GM18517 (cell line): ENCODE measurements around the gene RFC4.
"Not testable (repeated sequence)": the region's sequence is repeated elsewhere in the genome, so short reads cannot be mapped to it uniquely, and the experiment has no call there.

Source experiments
- ATAC-seq: cut with Tn5 transposase; IDR thresholded peaks from one replicate; pipeline ENCODE4 v1.9.1; 2021; ENCODE audit warnings: mild to moderate bottlenecking, moderate library complexity; ENCODE audit not compliant: unreplicated experiment

RFC4 gene, protein sequence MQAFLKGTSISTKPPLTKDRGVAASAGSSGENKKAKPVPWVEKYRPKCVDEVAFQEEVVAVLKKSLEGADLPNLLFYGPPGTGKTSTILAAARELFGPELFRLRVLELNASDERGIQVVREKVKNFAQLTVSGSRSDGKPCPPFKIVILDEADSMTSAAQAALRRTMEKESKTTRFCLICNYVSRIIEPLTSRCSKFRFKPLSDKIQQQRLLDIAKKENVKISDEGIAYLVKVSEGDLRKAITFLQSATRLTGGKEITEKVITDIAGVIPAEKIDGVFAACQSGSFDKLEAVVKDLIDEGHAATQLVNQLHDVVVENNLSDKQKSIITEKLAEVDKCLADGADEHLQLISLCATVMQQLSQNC

DNA sequence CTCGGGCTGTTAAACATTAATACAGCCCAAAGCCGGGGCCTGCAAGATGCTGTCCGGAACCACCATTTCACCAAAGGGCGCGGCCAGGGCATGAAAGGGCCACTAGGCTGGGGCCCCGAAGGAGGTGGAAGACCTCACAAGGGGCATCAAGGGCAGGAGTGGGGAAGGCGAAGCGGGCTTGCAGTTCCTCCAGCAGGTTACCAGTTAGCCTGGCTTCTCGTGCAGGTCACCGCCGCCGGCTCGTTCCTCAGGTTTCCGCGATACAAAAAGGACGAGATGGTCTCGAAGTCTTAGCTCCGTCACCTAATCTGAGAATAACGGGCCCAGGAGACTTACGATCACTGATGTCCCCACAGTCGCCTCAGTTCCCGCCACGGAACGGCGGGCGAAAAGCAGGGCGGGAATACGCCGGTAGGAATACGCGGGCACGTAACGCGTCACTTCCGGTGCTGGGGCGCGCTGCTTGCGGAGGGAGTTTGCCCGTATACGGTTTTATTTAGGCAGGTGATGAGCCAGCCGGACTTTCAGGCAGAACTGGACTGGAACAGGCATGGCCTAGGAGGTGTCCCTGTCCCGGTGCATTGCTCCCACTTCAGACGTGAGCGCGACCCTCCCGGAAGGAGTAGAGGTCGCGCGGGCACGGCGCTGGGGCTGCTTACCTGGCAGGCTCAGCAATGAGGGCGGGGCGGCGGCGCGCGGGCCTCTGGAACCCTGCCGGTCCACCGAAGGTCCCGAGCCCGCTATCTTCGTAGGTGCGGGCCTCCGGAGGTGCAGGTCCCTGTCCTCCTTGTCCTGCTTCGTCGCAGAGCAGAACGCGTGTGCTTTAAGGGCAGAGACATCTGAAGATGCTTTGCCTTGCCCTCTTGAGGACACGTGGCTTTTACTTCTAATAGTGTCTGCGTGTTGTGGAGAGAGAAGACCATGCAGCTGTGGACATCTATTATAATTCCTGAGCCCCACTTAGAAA lies at the start of gene RFC4:
TSS of gene RFC4 (minus strand) at position 394 of the 967 bp plus-strand sequence. CDS start 1,769 bp downstream, outside the sequence.
- ATAC-seq, result peak; percentile 80

DNA sequence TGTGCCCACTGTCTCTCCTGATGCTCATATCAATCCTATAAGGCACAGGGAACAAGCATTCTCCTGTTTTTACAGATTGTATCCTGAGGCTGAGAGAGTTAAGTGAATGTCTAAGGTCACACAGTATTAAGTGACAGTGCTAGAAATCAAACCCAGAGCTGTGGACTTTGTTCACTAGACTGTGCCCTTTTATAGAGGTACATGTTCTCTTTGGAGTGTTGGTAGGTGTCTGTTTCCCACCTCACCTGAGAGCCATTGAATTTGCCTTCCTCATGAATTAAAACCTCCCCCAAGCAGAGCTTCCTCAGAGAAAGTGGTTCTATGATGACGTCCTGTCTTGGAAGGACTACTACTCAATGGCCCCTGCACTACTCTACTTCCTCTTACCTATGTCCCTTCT lies 48.7 kb upstream of the RFC4 start:
- ATAC-seq, result no peak

DNA sequence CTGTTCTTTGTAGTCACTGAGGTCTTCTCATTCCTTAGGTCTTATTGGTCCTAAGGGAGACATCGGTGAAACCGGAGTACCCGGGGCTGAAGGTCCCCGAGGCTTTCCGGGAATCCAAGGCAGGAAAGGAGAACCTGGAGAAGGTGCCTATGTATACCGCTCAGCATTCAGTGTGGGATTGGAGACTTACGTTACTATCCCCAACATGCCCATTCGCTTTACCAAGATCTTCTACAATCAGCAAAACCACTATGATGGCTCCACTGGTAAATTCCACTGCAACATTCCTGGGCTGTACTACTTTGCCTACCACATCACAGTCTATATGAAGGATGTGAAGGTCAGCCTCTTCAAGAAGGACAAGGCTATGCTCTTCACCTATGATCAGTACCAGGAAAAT lies 47.9 kb upstream of the RFC4 start:
- ATAC-seq, result no peak

DNA sequence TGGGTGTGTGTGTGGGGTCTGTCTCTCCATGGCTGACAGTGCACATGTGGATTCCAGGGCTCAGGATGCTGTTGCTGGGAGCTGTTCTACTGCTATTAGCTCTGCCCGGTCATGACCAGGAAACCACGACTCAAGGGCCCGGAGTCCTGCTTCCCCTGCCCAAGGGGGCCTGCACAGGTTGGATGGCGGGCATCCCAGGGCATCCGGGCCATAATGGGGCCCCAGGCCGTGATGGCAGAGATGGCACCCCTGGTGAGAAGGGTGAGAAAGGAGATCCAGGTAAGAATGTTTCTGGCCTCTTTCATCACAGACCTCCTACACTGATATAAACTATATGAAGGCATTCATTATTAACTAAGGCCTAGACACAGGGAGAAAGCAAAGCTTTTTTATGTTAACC lies 46.7 kb upstream of the RFC4 start:
- no peak for ATAC-seq

DNA sequence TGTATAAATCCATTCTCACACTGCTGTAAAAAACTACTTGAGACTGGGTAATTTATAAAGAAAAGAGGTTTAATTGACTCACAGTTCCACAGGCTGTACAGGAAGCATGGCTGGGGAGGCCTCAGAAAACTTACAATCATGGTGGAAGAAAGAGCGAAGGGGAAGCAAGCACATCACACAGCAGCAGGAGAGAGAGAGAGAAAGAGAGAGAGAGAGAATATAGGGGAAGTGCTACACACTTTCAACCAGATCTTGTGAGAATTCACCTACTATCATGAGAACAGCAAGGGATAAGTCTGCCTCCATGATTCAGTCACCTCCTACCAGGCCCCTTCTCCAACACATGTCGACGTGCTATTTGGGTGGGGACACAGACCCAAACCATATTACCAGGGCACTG lies 45.6 kb upstream of the RFC4 start:
- ATAC-seq, result not testable (repeated sequence)

DNA sequence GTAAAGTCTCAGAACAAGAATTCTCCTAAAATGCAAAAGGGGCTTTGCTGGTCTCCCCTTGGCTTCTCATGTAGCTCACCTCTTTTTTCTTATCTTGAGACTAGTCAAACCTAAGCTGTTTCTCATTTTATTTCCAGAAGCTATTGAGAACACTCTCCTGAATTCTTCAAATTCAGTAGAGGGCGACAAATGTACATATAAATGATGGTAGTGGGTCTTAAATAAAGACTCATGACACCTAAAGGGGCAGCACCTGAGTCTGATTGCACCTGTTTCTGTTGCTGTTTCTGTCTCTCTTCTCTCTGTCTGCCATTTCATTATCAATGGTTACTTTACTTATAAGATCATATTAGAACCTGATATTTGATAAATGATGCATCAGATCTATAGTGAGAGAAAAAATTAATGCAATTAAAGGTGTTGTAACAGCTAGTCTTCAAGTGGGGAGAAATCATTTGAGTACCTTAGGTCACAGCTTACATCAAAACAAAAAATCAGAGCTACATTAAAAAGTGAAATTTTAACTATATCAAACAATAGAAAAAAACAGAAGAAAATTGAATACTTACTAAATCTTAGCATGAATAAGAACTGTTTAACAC lies 43.2 kb upstream of the RFC4 start:
- ATAC-seq, result no peak

DNA sequence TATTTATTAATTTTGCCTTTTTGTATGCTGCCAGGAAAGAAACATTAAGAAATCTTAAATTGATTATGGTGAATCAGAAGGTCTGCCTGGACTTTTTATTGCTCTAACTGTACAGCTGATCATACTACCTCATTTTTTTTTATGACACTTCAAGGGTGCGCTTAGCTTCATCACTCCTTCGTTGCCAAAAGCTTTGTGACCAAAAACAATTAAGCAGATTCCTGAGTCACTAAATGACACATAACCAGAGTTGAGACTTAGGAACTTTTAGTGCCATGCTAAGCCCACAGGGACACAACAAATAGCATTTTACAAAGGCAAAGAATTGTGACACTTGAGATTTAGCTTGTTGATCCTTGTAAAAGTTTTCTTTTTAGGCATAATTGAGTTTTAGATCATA lies 41.2 kb upstream of the RFC4 start:
- ATAC-seq, result no peak

DNA sequence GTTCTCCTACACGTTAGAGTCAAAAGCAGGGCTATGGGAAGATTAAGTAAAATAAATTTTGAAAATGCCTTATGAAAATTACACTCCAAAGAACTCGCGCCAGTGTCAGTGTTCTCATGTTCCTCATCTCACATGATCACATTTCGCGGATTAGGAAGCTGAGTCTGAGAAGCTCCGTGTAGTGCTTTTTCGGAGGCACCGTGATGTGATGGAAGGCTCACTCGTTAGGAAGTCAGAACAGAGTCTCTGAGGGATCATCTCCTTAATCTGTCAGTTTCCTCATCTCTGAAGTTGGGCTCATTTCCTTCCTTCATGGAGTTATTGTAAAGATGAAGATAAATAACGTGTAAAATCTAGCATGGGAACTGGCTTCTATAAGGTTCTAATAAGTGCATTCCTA lies 39.5 kb upstream of the RFC4 start:
- no peak for ATAC-seq

DNA sequence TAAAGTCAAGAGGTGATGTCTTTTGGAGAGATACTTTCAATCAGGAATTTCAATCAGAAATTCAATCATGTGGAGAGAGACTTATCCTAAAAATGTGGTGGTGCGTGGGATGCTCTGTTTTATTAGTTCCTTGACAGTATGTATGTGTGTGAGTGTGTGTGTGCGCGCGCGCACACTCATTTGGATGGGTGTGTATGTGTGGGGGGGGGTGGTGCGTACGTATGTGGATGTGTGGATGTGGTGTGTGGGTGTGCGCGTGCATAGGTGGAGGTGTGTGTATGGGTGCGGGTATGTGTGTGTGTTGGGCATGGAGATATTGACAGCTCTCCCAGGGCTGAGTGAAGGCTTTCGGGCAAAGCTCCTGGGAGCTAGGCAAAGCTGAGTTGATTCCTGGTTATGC lies 38.6 kb upstream of the RFC4 start:
- ATAC-seq, result no peak

DNA sequence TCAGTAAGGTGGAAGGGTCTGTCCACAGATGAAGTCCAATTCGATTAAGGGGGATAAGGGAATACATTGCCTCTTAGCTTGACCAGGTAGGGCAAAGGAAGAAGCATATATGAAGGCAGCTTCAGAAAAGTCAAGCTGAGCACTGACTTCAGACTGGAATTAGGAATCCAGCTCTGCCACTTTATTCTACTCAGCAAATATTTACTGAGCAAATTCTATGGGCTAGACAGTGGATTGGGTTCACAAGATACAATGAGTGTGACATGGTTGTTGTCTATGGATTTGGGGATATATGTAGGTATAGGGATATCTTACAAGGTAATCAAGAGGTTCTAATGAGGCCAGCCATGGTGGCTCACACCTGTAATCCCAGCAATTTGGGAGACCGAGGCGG lies 36.8 kb upstream of the RFC4 start:
- ATAC-seq, result no peak

DNA sequence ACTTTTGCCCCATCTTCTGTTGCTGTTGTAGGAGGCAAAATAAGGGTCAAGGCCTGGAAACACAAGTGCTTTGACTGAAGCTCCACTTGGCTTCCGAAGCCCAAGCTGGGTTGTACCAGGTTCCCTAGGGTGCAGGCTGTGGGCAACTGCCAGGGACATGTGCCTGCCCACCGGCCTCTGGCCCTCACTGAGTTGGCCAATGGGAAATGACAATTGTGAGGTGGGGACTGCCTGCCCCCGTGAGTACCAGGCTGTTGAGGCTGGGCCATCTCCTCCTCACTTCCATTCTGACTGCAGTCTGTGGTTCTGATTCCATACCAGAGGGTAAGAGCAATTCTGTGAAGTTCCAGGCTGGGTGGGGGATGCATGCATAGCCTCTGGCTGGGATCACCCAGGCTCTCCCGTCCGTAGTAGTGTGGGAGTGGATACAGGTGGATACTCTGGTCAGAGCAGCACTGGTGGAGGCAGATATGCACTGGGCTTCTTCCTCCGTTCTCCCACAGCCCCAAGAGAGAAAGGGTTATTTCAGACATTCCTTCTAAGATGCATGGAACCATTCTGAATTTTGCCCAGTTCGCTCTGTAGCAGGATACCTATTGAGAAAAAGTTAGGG lies 36.2 kb upstream of the RFC4 start, which contains the start of gene ADIPOQ:
TSS of gene ADIPOQ (plus strand) at position 285 of the 613 bp plus-strand sequence. CDS start 10,349 bp downstream, outside the sequence.
- ATAC-seq, result no peak

DNA sequence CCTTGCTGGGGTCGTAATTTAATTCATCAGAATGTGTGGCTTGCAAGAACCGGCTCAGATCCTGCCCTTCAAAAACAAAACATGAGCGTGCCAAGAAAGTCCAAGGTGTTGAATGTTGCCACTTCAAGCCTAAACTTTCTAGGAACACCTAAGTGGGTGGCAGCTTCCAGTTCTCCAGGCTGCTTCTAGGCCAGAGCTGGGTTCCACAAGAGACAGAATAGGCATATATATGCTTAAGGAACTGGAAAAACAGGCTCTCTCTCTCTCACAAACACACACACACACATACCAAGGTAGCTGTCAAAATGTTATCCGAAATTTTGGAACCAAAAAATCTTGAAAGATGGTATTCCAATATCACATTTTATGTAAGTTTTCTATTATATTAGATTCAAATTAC lies 35.3 kb upstream of the RFC4 start:
- ATAC-seq, result no peak

DNA sequence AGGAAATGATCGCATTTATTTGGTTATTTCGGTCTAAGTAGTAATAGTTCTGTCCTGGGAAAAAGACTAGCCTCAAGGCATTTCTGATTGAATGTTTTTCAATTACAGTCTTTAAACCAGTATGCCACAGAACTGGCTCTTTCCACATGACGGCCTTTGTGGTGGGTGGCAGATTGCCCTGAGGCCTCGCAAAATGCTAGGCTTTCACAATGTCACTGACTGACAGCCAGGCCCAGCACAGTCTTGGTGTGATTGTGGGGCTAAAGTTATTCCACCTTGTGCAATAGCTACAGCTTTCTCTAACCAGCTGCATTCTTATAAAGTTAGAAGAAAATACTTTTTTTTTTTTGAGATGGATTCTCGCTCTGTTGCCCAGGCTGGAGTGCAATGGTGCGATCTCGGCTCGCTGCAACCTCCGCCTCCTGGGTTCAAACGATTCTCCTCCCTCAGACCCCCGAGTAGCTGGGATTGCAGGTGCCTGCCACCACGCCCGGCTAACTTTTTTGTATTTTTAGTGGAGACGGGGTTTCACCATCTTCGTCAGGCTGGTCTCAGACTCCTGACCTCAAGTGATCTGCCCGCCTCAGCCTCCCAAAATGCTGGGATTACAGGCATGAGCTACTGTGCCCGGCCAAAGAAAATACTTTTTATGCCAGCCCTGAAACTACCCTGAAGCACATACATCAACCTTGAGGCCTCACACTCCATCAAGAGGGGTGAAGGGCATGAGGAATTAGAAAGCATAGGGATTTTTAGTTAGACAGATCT lies 33.8 kb upstream of the RFC4 start:
- no peak for ATAC-seq

DNA sequence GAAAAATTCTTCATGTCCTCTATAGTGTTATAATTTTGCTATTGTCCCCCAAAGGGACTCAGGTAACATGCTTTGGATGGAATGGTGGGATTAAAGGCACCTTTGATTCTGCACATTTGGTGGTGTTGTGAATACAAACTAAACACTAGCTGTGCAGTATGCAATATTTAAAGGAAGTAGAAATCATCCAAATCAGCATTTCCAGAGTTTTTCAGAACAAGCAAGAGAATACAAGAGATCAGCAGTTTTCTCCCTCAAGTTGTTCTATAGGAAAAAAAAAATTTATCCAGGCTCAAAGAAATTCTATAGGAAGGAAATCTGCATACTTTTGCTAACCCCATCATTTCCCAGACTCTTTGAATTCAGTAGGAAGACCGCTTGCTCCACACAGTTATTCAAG lies 26.0 kb upstream of the RFC4 start:
- no peak for ATAC-seq

DNA sequence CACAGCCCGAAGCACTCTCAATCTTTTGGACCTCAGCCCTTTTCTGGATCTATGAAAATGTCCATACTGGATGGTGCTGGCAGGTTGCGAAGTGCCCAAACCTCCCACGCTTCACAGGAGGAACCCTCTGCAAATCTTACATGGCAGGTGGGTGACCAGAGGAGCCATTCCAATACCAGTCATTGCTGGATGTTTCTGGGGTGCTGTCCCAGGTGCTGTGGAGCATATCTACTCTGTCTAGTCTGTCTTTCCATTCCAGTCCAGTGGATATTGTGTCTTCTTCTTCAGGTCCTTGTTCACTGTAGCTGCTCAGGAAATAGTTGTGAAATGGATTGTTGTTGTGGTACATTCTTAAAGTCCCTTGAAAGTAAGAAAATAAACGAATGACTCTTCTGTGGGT lies 25.5 kb upstream of the RFC4 start:
- ATAC-seq, result no peak

DNA sequence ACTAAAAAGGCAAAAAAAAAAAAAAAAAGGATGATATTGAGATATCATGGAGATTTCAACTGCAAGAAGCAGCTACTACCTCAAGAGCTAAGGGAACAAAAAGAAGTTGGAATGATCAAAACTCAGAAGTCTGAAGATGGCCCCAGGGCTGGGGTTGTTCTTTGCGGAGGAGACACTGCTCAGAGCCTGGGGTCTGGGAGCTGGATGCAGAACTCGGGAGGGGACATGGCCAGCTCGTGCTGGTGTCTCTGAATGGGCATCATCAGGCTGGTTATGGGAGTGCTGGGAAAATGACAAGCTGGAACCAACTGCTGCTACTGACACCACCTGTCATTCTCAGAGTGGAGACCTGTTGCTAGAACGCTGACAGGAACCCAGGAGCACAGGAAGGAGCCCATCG lies 22.1 kb upstream of the RFC4 start:
- no peak for ATAC-seq

DNA sequence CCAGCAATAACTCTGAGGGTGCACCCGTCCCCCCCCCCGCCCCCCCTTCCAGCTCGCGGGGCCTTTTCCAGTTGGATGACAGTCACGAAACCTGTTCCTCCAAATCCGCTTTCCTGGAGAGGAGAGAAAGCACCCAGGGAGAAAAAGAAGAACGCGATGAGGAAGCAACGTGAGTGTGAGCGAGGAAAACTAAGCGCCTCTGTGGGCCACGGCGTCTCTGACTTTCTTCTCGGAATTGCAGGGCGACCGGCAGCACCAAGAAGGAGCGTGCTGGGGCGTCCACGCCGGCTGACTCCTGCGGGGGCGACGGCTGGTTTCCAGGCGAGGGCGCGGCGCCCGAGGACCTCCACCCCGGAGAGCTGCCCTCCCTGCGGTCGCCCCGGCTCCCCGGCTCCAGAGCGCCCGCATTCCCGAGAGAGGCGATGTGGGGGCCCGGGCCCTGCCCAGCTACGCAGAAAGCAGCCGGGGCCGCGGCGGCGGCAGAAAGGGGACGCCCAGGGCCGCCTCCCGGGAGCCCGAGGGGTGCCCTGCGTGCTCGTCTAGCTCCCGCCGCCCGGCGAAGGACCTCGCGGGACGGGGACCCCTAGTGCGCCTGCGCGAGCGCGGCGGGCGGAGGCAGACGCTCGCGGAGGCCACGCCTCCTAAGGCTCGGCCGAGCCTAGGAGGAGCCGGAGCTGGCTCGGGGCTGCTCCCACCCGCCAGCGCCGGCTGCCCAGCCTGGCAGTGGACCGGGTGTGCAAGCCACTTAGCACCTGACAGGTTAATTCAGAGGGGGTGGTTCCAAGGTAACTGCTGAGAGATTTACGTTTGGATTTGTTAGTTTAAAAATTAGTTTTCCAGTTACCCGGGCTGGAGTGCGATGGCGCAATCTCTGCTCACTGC lies 20.9 kb upstream of the RFC4 start:
- peak; percentile 65 for ATAC-seq

DNA sequence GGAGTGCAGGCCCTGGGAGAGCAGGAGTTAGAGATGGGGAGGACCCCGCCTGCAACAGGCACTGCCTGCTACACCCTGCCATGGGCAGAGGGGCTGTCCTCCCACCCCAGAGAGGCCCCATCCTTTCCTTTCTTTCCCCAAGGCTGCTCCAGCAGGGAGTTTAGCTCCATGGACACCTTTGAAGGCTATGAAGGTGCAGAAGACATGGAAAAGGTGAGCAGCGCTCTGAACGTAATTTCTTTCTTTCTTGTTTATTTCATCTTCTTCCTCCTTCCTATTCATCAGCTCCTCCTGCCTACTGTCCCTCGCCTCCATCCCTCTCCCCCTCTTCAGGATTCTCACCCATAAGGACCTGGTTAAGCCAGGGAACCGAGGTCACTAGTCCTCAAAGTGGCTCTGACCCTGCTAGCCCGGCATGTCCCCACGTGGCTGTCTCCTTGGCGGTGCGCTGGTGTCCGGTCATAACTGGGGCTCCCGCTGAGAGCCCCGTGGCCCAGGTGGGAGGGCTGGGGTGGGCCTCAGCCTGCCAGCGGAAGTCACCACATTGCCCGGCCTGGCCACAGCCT lies 20.2 kb upstream of the RFC4 start:
- ATAC-seq, result no peak

DNA sequence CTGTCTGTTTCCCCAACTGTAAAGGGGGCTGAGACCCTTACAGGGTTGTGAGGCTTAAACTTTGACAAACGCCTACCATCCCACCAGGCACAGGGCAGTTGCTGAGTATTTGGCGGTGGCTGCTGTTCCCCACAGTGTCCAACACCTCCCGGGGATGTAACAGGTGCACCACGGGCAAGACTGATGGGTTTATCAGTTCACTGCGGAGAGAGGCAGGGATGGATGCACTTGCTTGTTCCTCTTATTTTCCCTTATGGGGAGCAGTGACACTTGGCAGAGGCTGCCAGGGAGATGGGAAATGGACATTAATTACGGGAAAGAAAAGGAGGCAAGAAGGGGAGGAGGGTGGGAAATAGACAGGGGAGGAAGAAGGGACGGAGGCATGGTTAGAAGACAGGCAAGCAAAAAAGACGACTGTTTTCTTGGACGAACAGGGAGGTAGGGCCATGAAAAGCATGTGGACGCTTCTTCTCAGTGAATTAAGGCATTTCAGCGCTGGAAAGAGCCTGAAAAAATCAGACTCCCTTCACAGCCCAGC lies 19.7 kb upstream of the RFC4 start:
- ATAC-seq, result no peak
